Neural progenitor cell (in vitro differentiated cells): Measurements from ENCODE around the gene ALOX12B. TPM values are rescaled to one million over a fixed set of nuclear protein-coding genes. Genes with fewer than 3 reads are reported as not detected.

ENCODE experiments used
- DNase-seq: peaks from one replicate; pipeline ENCODE4 v3.0.0-alpha.2; 2016; ENCODE audit warnings: low spot score
- H2AFZ ChIP-seq: fragments of 200-600 bp; sonication (generic); replicated peaks from 2 replicates; pipeline ENCODE4 v1.6.1; 2016; ENCODE audit warnings: antibody characterized with exemption
- H3F3A ChIP-seq: fragments of 200-600 bp; sonication (generic); 2 replicates; pipeline ENCODE4 v1.6.1; 2016; ENCODE audit warnings: antibody characterized with exemption, low read depth
- H3K27ac ChIP-seq: fragments of 200-600 bp; sonication (generic); 2 replicates; pipeline ENCODE4 v1.5.1; 2016; ENCODE audit warnings: mild to moderate bottlenecking
- H3K27me3 ChIP-seq: fragments of 200-600 bp; sonication (generic); 2 replicates; pipeline ENCODE4 v1.6.1; 2016; ENCODE audit warnings: mild to moderate bottlenecking, moderate library complexity
- H3K36me3 ChIP-seq: fragments of 200-600 bp; sonication (generic); 2 replicates; pipeline ENCODE4 v1.5.1; 2016
- H3K4me1 ChIP-seq: fragments of 200-600 bp; sonication (generic); 2 replicates; pipeline ENCODE4 v1.6.1; 2016; ENCODE audit warnings: mixed run types
- H3K4me2 ChIP-seq: fragments of 200-600 bp; sonication (generic); 2 replicates; pipeline ENCODE4 v1.6.1; 2016
- H3K4me3 ChIP-seq: fragments of 200-600 bp; sonication (generic); 2 replicates; pipeline ENCODE4 v1.5.1; 2016
- H3K79me2 ChIP-seq: fragments of 200-600 bp; sonication (generic); 2 replicates; pipeline ENCODE4 v1.6.1; 2016; ENCODE audit warnings: low read depth
- H3K9ac ChIP-seq: fragments of 200-600 bp; sonication (generic); 2 replicates; pipeline ENCODE4 v1.6.1; 2016
- H3K9me3 ChIP-seq: fragments of 200-600 bp; sonication (generic); 2 replicates; pipeline ENCODE4 v1.5.1; 2016; ENCODE audit warnings: low read depth
- H4K20me1 ChIP-seq: fragments of 200-600 bp; sonication (generic); 2 replicates; pipeline ENCODE4 v1.6.1; 2016; ENCODE audit warnings: low read depth
- H3K27ac Mint-ChIP-seq: 3 replicates; pipeline ENCODE4 v1.8.0; 2021; ENCODE audit warnings: mixed read lengths
- H3K27me3 Mint-ChIP-seq: 2 replicates; pipeline ENCODE4 v1.8.0; 2022; ENCODE audit warnings: low read depth, mild to moderate bottlenecking, inconsistent platforms, moderate library complexity, mixed read lengths; ENCODE audit not compliant: insufficient read depth
- H3K36me3 Mint-ChIP-seq: 3 replicates; pipeline ENCODE4 v1.8.0; 2021; ENCODE audit warnings: mixed read lengths
- H3K4me1 Mint-ChIP-seq: 3 replicates; pipeline ENCODE4 v1.8.0; 2021; ENCODE audit warnings: mixed read lengths
- H3K4me3 Mint-ChIP-seq: 3 replicates; pipeline ENCODE4 v1.8.0; 2021; ENCODE audit warnings: mild to moderate bottlenecking, moderate library complexity, mixed read lengths
- H3K9me3 Mint-ChIP-seq: 3 replicates; pipeline ENCODE4 v1.8.0; 2020; ENCODE audit warnings: mixed read lengths
- CTCF ChIP-seq: fragments of 200-600 bp; sonication (generic); IDR thresholded peaks from 2 replicates; pipeline ENCODE4 v1.5.1; 2017; ENCODE audit warnings: antibody characterized with exemption, mild to moderate bottlenecking
- EZH2 ChIP-seq: fragments of 200-600 bp; sonication (generic); IDR thresholded peaks from 2 replicates; pipeline ENCODE4 v1.6.1; 2017; ENCODE audit warnings: antibody characterized with exemption, mild to moderate bottlenecking, moderate library complexity
- EZH2phosphoT487 ChIP-seq: fragments of 200-600 bp; sonication (generic); IDR thresholded peaks from 2 replicates; pipeline ENCODE4 v1.6.1; 2017; ENCODE audit warnings: antibody characterized with exemption
- total RNA-seq: library from RNA; depleted of rRNA; stranded (reverse); fragments of >200 nt; gene quantifications from 2 replicates; pipeline ENCODE4 v1.2.3, GENCODE V29; 2015; ENCODE audit warnings: low replicate concordance

Gene ALOX12B
- total RNA-seq, 1 donor from 2014 or later: not detected

- Histone ChIP-seq H3K9me3 (no peaks in the 10 kb centered on the region), H3K4me3 (no peak overlapping the region), H3K79me2 (no peaks in the 10 kb centered on the region), H3K27me3 (no peaks in the 10 kb centered on the region), H3F3A (no peaks in the 10 kb centered on the region), H3K4me2 (no peak overlapping the region), H3K36me3 (no peaks in the 10 kb centered on the region), H3K27ac (no peak overlapping the region), H3K9ac (no peak overlapping the region), H4K20me1 (no peaks in the 10 kb centered on the region), H2AFZ (no peak overlapping the region), H3K4me1 (no peaks in the 10 kb centered on the region)
- Mint-ChIP-seq H3K9me3 (no peaks in the 10 kb centered on the region), H3K27ac (no peak overlapping the region), H3K4me3 (no peak overlapping the region), H3K27me3 (peaks cover 14% of the 10 kb centered on the region), H3K36me3 (no peaks in the 10 kb centered on the region), H3K4me1 (no peaks in the 10 kb centered on the region)
- TF ChIP-seq EZH2: no peak
- TF ChIP-seq CTCF: no peak
- TF ChIP-seq EZH2phosphoT487: no peak
- no peak for DNase-seq
These were observed 41.1 kb downstream of the ALOX12B start for GRCh38 chr17:8046306-8046928.

- Histone ChIP-seq H3K27ac (no peak overlapping the region), H3K9me3 (no peaks in the 10 kb centered on the region), H3F3A (no peaks in the 10 kb centered on the region), H3K4me3 (no peak overlapping the region), H3K79me2 (no peaks in the 10 kb centered on the region), H3K36me3 (no peaks in the 10 kb centered on the region), H3K4me2 (no peak overlapping the region), H2AFZ (no peak overlapping the region), H3K9ac (no peak overlapping the region), H3K4me1 (no peaks in the 10 kb centered on the region), H3K27me3 (no peaks in the 10 kb centered on the region), H4K20me1 (no peaks in the 10 kb centered on the region)
- H3K4me1 Mint-ChIP-seq: no peaks in the 10 kb centered on the region
- no peaks in the 10 kb centered on the region for H3K36me3 Mint-ChIP-seq
- peak overlapping the region; percentile 41 for H3K4me3 Mint-ChIP-seq
- no peak for TF ChIP-seq CTCF
- no peak for TF ChIP-seq EZH2phosphoT487
- no peak for TF ChIP-seq EZH2
- no peak overlapping the region for H3K27ac Mint-ChIP-seq
- no peaks in the 10 kb centered on the region for H3K9me3 Mint-ChIP-seq
- DNase-seq: no peak
- peaks cover 16% of the 10 kb centered on the region for H3K27me3 Mint-ChIP-seq
These were observed 42.4 kb downstream of the ALOX12B start for GRCh38 chr17:8044819-8045810.

DNA sequence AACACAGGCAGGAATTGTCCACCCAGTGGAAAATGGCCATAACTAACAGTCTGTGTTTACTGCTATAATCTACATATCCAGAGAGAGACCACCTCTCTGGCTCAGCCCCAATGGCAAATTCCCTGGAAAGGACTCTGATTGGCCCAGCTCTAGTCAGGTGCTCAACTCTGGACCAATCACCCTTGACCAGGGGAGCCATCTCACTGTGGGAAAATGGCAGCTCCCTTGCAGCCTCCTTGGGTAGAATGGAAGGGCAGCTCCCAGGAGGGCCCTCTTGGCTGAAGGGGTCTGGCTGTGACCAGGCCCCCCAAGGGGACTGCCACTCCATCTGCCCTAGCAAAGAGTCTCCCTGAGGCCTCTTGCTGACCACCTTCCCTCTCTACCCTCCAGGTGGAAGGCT is 45.5 kb downstream of the ALOX12B start:
- Histone ChIP-seq H2AFZ (peak overlapping the region; percentile 38), H3K4me2 (no peak overlapping the region), H3K4me1 (no peaks in the 10 kb centered on the region), H3K79me2 (no peaks in the 10 kb centered on the region), H4K20me1 (no peaks in the 10 kb centered on the region), H3K36me3 (no peaks in the 10 kb centered on the region), H3K4me3 (no peak overlapping the region), H3K9me3 (no peaks in the 10 kb centered on the region), H3K9ac (no peak overlapping the region), H3F3A (no peaks in the 10 kb centered on the region), H3K27ac (no peak overlapping the region), H3K27me3 (peaks cover 10% of the 10 kb centered on the region)
- TF ChIP-seq CTCF (no peak), EZH2phosphoT487 (no peak), EZH2 (no peak)
- H3K9me3 Mint-ChIP-seq: peaks cover 3% of the 10 kb centered on the region
- no peak overlapping the region for H3K4me3 Mint-ChIP-seq
- DNase-seq: no peak
- H3K4me1 Mint-ChIP-seq: no peaks in the 10 kb centered on the region
- no peaks in the 10 kb centered on the region for H3K36me3 Mint-ChIP-seq
- H3K27me3 Mint-ChIP-seq: peaks cover 24% of the 10 kb centered on the region
- H3K27ac Mint-ChIP-seq: no peak overlapping the region
